HEK293 (cell line): ENCODE results near the gene RTN4.
"Not testable (repeated sequence)": the region's sequence is repeated elsewhere in the genome, so short reads cannot be mapped to it uniquely, and the experiment has no call there.

Source experiments
- CTCF ChIA-PET: fragments of 350-600 bp; formaldehyde crosslinking; extraction: SDS; loops from one replicate; lab custom pipeline; 2021; ENCODE audit warnings: antibody characterized with exemption; lab: Yijun Ruan, JAX
- POLR2A ChIA-PET: fragments of 300-600 bp; formaldehyde crosslinking; extraction: SDS; loops from one replicate; lab custom pipeline; 2020; ENCODE audit warnings: antibody characterized with exemption, inconsistent platforms; lab: Yijun Ruan, JAX
- H3K27ac ChIP-seq: fragments of 200-500 bp; sonication (Bioruptor generic); 2 replicates; pipeline ENCODE4 v1.5.1; 2014; ENCODE audit warnings: low read depth, low read length, control low read depth, inconsistent platforms; ENCODE audit errors: extremely low read depth
- H3K36me3 ChIP-seq, 2 experiments: fragments of 200-500 bp in 1 of 2; sonication (Bioruptor generic) in 1 of 2; 1 replicate in 1 of 2; 2 replicates in 1 of 2; pipeline ENCODE4 v1.5.1; 2014 to 2017; ENCODE audit warnings: inconsistent platforms in 2 of 2, low read length in 2 of 2; ENCODE audit not compliant: control insufficient read depth in 2 of 2, insufficient read depth in 1 of 2
- H3K4me1 ChIP-seq: fragments of 200-500 bp; sonication (Bioruptor generic); 2 replicates; pipeline ENCODE4 v1.5.1; 2014; ENCODE audit warnings: mild to moderate bottlenecking, low read length, inconsistent platforms; ENCODE audit not compliant: control insufficient read depth, insufficient read depth
- H3K4me3 ChIP-seq: 2 replicates; pipeline ENCODE4 v1.5.1; 2011; ENCODE audit warnings: low read depth, mild to moderate bottlenecking, control low read depth, low read length, moderate library complexity
- H3K9me3 ChIP-seq: fragments of 200-500 bp; sonication (Bioruptor generic); 2 replicates; pipeline ENCODE4 v1.5.1; 2014; ENCODE audit warnings: low read depth, low read length, inconsistent platforms; ENCODE audit not compliant: control insufficient read depth, insufficient read depth
- BCL6B ChIP-seq: fragments of 450-650 bp; formaldehyde crosslinking; IDR thresholded peaks from 2 replicates; pipeline ENCODE4 v1.5.1; 2017; ENCODE audit warnings: missing biosample characterization, missing genetic modification characterization
- KLF7 ChIP-seq: fragments of 450-650 bp; formaldehyde crosslinking; IDR thresholded peaks from 2 replicates; pipeline ENCODE4 v1.5.1; 2016; ENCODE audit warnings: missing biosample characterization, missing genetic modification characterization, borderline replicate concordance
- RBAK ChIP-seq: fragments of 450-650 bp; formaldehyde crosslinking; IDR thresholded peaks from 2 replicates; pipeline ENCODE4 v1.5.1; 2016; ENCODE audit warnings: missing biosample characterization, missing genetic modification characterization
- TRIM28 ChIP-seq: IDR thresholded peaks from 2 replicates; pipeline ENCODE4 v1.6.1; 2011; ENCODE audit warnings: low read length, control low read depth, borderline replicate concordance
- YY1 ChIP-seq: fragments of 450-650 bp; formaldehyde crosslinking; IDR thresholded peaks from 2 replicates; pipeline ENCODE4 v1.5.1; 2018; ENCODE audit warnings: missing biosample characterization, missing genetic modification characterization
- ZNF155 ChIP-seq: fragments of 450-650 bp; formaldehyde crosslinking; IDR thresholded peaks from 2 replicates; pipeline ENCODE4 v1.5.1; 2016; ENCODE audit warnings: missing biosample characterization, missing genetic modification characterization
- ZNF202 ChIP-seq: fragments of 450-650 bp; formaldehyde crosslinking; IDR thresholded peaks from 2 replicates; pipeline ENCODE4 v1.5.1; 2016; ENCODE audit warnings: missing biosample characterization, missing genetic modification characterization, borderline replicate concordance
- ZNF350 ChIP-seq: fragments of 450-650 bp; formaldehyde crosslinking; IDR thresholded peaks from 2 replicates; pipeline ENCODE4 v1.5.0; 2017; ENCODE audit warnings: missing biosample characterization, mild to moderate bottlenecking, missing genetic modification characterization
- ZNF391 ChIP-seq: fragments of 450-650 bp; formaldehyde crosslinking; IDR thresholded peaks from 2 replicates; pipeline ENCODE4 v1.5.1; 2016; ENCODE audit warnings: low read depth, missing biosample characterization, missing genetic modification characterization, borderline replicate concordance
- ZNF449 ChIP-seq: fragments of 450-650 bp; formaldehyde crosslinking; IDR thresholded peaks from 2 replicates; pipeline ENCODE4 v1.5.1; 2017; ENCODE audit warnings: missing biosample characterization, mild to moderate bottlenecking, missing genetic modification characterization, moderate library complexity
- ZNF488 ChIP-seq: fragments of 450-650 bp; formaldehyde crosslinking; IDR thresholded peaks from 2 replicates; pipeline ENCODE4 v1.5.1; 2016; ENCODE audit warnings: missing biosample characterization, missing genetic modification characterization
- ZNF513 ChIP-seq: fragments of 450-650 bp; IDR thresholded peaks from 2 replicates; pipeline ENCODE4 v1.5.1; 2018; ENCODE audit warnings: missing biosample characterization, missing genetic modification characterization
- ZNF548 ChIP-seq: fragments of 450-650 bp; formaldehyde crosslinking; IDR thresholded peaks from 2 replicates; pipeline ENCODE4 v1.5.1; 2016; ENCODE audit warnings: missing biosample characterization, missing genetic modification characterization
- ZNF626 ChIP-seq: fragments of 450-650 bp; sonication (Bioruptor Pico); formaldehyde crosslinking; IDR thresholded peaks from 2 replicates; pipeline ENCODE4 v1.5.1; 2018; ENCODE audit warnings: missing biosample characterization, missing genetic modification characterization, inconsistent platforms
- ZNF654 ChIP-seq: fragments of 450-650 bp; formaldehyde crosslinking; IDR thresholded peaks from 2 replicates; pipeline ENCODE4 v1.5.1; 2016; ENCODE audit warnings: low read depth, missing biosample characterization, missing genetic modification characterization
- ZNF704 ChIP-seq: fragments of 450-650 bp; formaldehyde crosslinking; IDR thresholded peaks from 2 replicates; pipeline ENCODE4 v1.5.1; 2016; ENCODE audit warnings: missing biosample characterization, missing genetic modification characterization
- ZNF76 ChIP-seq: fragments of 450-650 bp; formaldehyde crosslinking; IDR thresholded peaks from 2 replicates; pipeline ENCODE4; 2016; ENCODE audit warnings: low read depth, missing biosample characterization, missing genetic modification characterization, borderline replicate concordance

RTN4 gene

GRCh38 chr2:54997826-54998225 is 52.4 kb downstream of the RTN4 start:
- ChIA-PET POLR2A (no interaction called here), CTCF (no interaction called here)
- no peak overlapping the region for H3K27ac ChIP-seq

GRCh38 chr2:54995553-54995952 is 54.7 kb downstream of the RTN4 start:
- no peaks in the 10 kb centered on the region for H3K36me3 ChIP-seq
- CTCF ChIA-PET, result interaction anchor here (0.6 to 1.0 kb wide), 3 partner anchors 56 to 233 kb away, joined by 3 to 4 read pairs (median 3); no protein-coding TSS in a partner anchor
- no peak overlapping the region for H3K27ac ChIP-seq
- no peak overlapping the region for H3K4me3 ChIP-seq
- TF ChIP-seq ZNF548 (no peak), BCL6B (no peak), ZNF350 (no peak), ZNF654 (tag by site-specific recombination) (no peak), ZNF155 (tag by site-specific recombination) (no peak)
- POLR2A ChIA-PET, result no interaction called here
- H3K9me3 ChIP-seq, result no peaks in the 10 kb centered on the region
- H3K4me1 ChIP-seq, result peaks cover 31% of the 10 kb centered on the region; the same call in 1 of the 2 replicates

More at GRCh38 chr2:54997826-54998225, 52.4 kb downstream of the RTN4 start:
- no peaks in the 10 kb centered on the region for H3K9me3 ChIP-seq
- TF ChIP-seq ZNF449 (tag by site-specific recombination) (no peak), ZNF391 (no peak), RBAK (no peak), ZNF488 (tag by site-specific recombination) (no peak), KLF7 (tag by site-specific recombination) (no peak), ZNF513 (tag by site-specific recombination) (no peak), ZNF704 (tag by site-specific recombination) (no peak), ZNF626 (no peak), TRIM28 (no peak), ZNF76 (tag by site-specific recombination) (no peak), YY1 (tag by site-specific recombination) (no peak)
- H3K4me1 ChIP-seq, result peaks cover 31% of the 10 kb centered on the region; the same call in 1 of the 2 replicates
- no peak overlapping the region for H3K4me3 ChIP-seq
- no peaks in the 10 kb centered on the region for H3K36me3 ChIP-seq

- H3K36me3 ChIP-seq, result peaks cover 0 to 17% of the 10 kb centered on the region in 2 experiments; a peak in 1 of 3 replicates
- H3K4me3 ChIP-seq, H3K9me3 ChIP-seq, POLR2A ChIA-PET, H3K27ac ChIP-seq, H3K4me1 ChIP-seq: not testable (repeated sequence)
- 0 out of 2 replicates have a peak, but pooled peaks have one; percentile 57 for TF ChIP-seq ZNF202
- CTCF ChIA-PET, result interaction anchor here (1.3 kb wide), 1 partner anchor 24 kb away, joined by 6 read pairs; no protein-coding TSS in a partner anchor
Measured at GRCh38 chr2:54990694-54991093, 59.6 kb downstream of the RTN4 start.
